Endothelial cell of umbilical vein (primary cell): ENCODE data around the gene TECTA. TPM values are rescaled to one million over a fixed set of nuclear protein-coding genes. Genes with fewer than 3 reads are reported as not detected.

Experiments
- BruUV-seq: library from RNA; stranded (reverse); fragments of 400-500 nt; replicated peaks from 2 replicates; lab custom pipeline; 2021; lab: Mats Ljungman, UMichigan
- CTCF ChIA-PET: fragments of 300-600, 350-600 bp; sonication (Branson Sonifier 250); formaldehyde crosslinking; loops from one replicate; lab custom pipeline; 2021; ENCODE audit warnings: antibody characterized with exemption, inconsistent platforms; lab: Charles Lee
- POLR2A ChIA-PET: fragments of 300-600, 350-600 bp; sonication (Branson Sonifier 250); formaldehyde crosslinking; loops from one replicate; lab custom pipeline; 2021; ENCODE audit warnings: antibody characterized with exemption, inconsistent platforms; lab: Charles Lee
- DNase-seq: peaks from one replicate; pipeline ENCODE4 v3.0.0-alpha.2; 2011; ENCODE audit warnings: low read depth, low spot score
- FAIRE-seq: peaks from 2 replicates; lab custom pipeline; 2011; peaks lifted over from hg19 to GRCh38; lab: Jason Lieb, UNC
- H2AFZ ChIP-seq: 2 replicates; pipeline ENCODE4 v1.6.0; 2012; ENCODE audit warnings: low read depth, low read length, control low read depth, inconsistent platforms
- H3K27ac ChIP-seq: 2 replicates; pipeline ENCODE4 v1.5.1; 2011; ENCODE audit warnings: low read depth, mild to moderate bottlenecking, control low read depth, low read length, moderate library complexity; ENCODE audit not compliant: insufficient read depth
- H3K27me3 ChIP-seq, 2 experiments: 2 replicates each; pipeline versions ENCODE4 v1.6.0 to v1.6.1; 2011; ENCODE audit warnings: low read length in 2 of 2, mixed read lengths in 1 of 2; ENCODE audit not compliant: control insufficient read depth in 2 of 2, insufficient read depth in 2 of 2
- H3K36me3 ChIP-seq, 2 experiments: 2 replicates in 1 of 2; 3 replicates in 1 of 2; pipeline ENCODE4 v1.5.1; 2011; ENCODE audit warnings: low read length in 2 of 2, mild to moderate bottlenecking in 1 of 2, moderate library complexity in 1 of 2; ENCODE audit not compliant: control insufficient read depth in 2 of 2, insufficient read depth in 2 of 2; ENCODE audit errors: extremely low read depth in 1 of 2
- H3K4me1 ChIP-seq: 3 replicates; pipeline ENCODE4 v1.5.1; 2011; ENCODE audit warnings: mild to moderate bottlenecking, low read length; ENCODE audit not compliant: control insufficient read depth, insufficient read depth; ENCODE audit errors: extremely low read depth
- H3K4me2 ChIP-seq: 2 replicates; pipeline ENCODE4 v1.6.1; 2011; ENCODE audit warnings: low read length, control low read depth, mixed read lengths; ENCODE audit not compliant: insufficient read depth
- H3K4me3 ChIP-seq, 3 experiments: fragments of 200-600 bp in 1 of 3; sonication (generic), shearing (Covaris generic) in 1 of 3; replicated peaks in 1 of 3; 2 replicates each; pipeline ENCODE4 v1.5.1; 2011 to 2016; ENCODE audit warnings: control low read depth in 3 of 3, low read length in 3 of 3, mild to moderate bottlenecking in 2 of 3, inconsistent platforms in 1 of 3, low read depth in 1 of 3, moderate library complexity in 1 of 3; ENCODE audit not compliant: insufficient read depth in 1 of 3
- H3K79me2 ChIP-seq: 2 replicates; pipeline ENCODE4 v1.6.0; 2012; ENCODE audit warnings: low read length, inconsistent platforms; ENCODE audit not compliant: control insufficient read depth, insufficient read depth
- H3K9ac ChIP-seq: replicated peaks from 2 replicates; pipeline ENCODE3; 2011; ENCODE audit warnings: low read length, control low read depth; ENCODE audit not compliant: insufficient read depth; ENCODE audit errors: extremely low read depth
- H3K9me1 ChIP-seq: replicated peaks from 3 replicates; pipeline ENCODE4 v1.6.0; 2011; ENCODE audit warnings: mild to moderate bottlenecking, low read length; ENCODE audit not compliant: control insufficient read depth, insufficient read depth; ENCODE audit errors: extremely low read depth
- H3K9me3 ChIP-seq: replicated peaks from 2 replicates; pipeline ENCODE4 v1.5.1; 2012; ENCODE audit warnings: low read length, inconsistent platforms; ENCODE audit not compliant: control insufficient read depth, insufficient read depth
- H4K20me1 ChIP-seq: replicated peaks from 2 replicates; pipeline ENCODE3; 2011; ENCODE audit warnings: mild to moderate bottlenecking, low read length; ENCODE audit not compliant: control insufficient read depth, insufficient read depth; ENCODE audit errors: extremely low read depth
- EZH2 ChIP-seq: IDR thresholded peaks from 2 replicates; pipeline ENCODE4 v1.6.1; 2012; ENCODE audit warnings: borderline replicate concordance, low read depth, mild to moderate bottlenecking, moderate library complexity, low read length, inconsistent platforms; ENCODE audit not compliant: severe bottlenecking
- FOS ChIP-seq: IDR thresholded peaks from 2 replicates; pipeline ENCODE4 v1.6.1; 2011; ENCODE audit warnings: mild to moderate bottlenecking, low read length, moderate library complexity, borderline replicate concordance; ENCODE audit not compliant: insufficient read depth
- GATA2 ChIP-seq: IDR thresholded peaks from 2 replicates; pipeline ENCODE4 v1.7.0; 2011; ENCODE audit warnings: low read depth, mild to moderate bottlenecking, moderate library complexity, mixed read lengths, low read length; ENCODE audit not compliant: insufficient read length, insufficient read depth
- JUN ChIP-seq: IDR thresholded peaks from 2 replicates; pipeline ENCODE4 v1.6.1; 2011; ENCODE audit warnings: borderline replicate concordance, low read depth; ENCODE audit not compliant: insufficient read length, insufficient read depth
- MYC ChIP-seq: IDR thresholded peaks from one replicate; pipeline ENCODE4 v1.6.1; 2011; ENCODE audit warnings: mild to moderate bottlenecking, low read depth, low read length
- POLR2A ChIP-seq: IDR thresholded peaks from 2 replicates; pipeline ENCODE4 v1.6.1; 2012; ENCODE audit warnings: low read depth, mild to moderate bottlenecking, control low read depth, low read length
- POLR2AphosphoS5 ChIP-seq: IDR thresholded peaks from 2 replicates; pipeline ENCODE4 v1.6.1; 2012; ENCODE audit warnings: low read depth, mild to moderate bottlenecking, control low read depth, low read length, moderate library complexity; ENCODE audit not compliant: insufficient read depth
- dilution Hi-C: fragments of 300-500 bp; cut with MboI; formaldehyde crosslinking; loops from one replicate; pipeline ENCODE4 v1.15.0; 2019; ENCODE audit warnings: low sequenced_read_pairs; ENCODE audit not compliant: extremely low pct_ligation_motif_present
- intact Hi-C: fragments of 100-400 bp; cut with micrococcal nuclease; formaldehyde crosslinking; loops from one replicate; pipeline ENCODE4 v1.10.0; 2022
- polyA plus RNA-seq, 4 experiments: library from polyadenylated mRNA; depleted of rRNA in 3 of 4; stranded (reverse) in 3 of 4; unstranded in 1 of 4; fragments of >200 nt; gene quantifications; 2 replicates each; pipeline versions ENCODE4 v1.2.1 to v1.2.3, GENCODE V29; 2011 to 2012; ENCODE audit warnings: missing spikeins in 1 of 4
- total RNA-seq: library from RNA; stranded (reverse); gene quantifications from 2 replicates; pipeline ENCODE4 v1.2.3, GENCODE V29; 2021
- TF ChIP-seq, protein P1 (sequence below): IDR thresholded peaks from 2 replicates; pipeline ENCODE4 v1.6.1; 2011; ENCODE audit not compliant: insufficient read depth, insufficient read length
- TF ChIP-seq, protein P2 (sequence below), 2 donors: IDR thresholded peaks; 1 replicate in 1 of 2; 2 replicates in 1 of 2; pipeline ENCODE4 v1.5.1; 2011; ENCODE audit warnings: low read length in 2 of 2, mild to moderate bottlenecking in 2 of 2, moderate library complexity in 2 of 2, control low read depth in 1 of 2, inconsistent platforms in 1 of 2, low read depth in 1 of 2; ENCODE audit not compliant: insufficient read depth in 1 of 2; ENCODE audit errors: extremely low read depth in 1 of 2

TECTA gene
- total and polyA plus RNA-seq, 2 donors (not counting 3 experiments of a cell fraction or from before 2014, with no cell fraction given): 0.44 to 0.69 TPM

DNA sequence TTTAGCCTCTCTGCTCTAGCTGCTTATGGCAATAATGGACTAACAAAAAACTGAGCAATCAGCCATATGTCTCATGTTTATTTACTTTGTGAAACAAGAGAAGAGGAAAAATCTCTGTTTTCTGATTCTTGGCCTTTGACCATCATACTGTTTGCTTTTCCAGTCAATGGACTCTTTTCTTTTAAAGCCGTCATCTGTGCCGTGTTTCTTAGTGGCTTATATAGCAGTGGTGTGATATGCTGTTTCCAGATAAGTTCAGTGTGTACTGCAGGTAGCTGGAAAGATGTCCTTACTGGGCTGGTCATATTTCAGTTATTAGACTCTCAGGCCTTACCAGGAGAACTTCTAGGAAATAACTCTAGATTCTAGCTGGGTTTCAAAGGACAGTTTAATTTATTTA lies 33.6 kb upstream of the TECTA start:
- no peak for TF ChIP-seq POLR2AphosphoS5
- TF ChIP-seq FOS: no peak
- TF ChIP-seq MYC: no peak
- no peak for TF ChIP-seq GATA2
- TF ChIP-seq JUN: no peak
- TF ChIP-seq, protein P1, sequence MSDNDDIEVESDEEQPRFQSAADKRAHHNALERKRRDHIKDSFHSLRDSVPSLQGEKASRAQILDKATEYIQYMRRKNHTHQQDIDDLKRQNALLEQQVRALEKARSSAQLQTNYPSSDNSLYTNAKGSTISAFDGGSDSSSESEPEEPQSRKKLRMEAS: no peak
- no peak for TF ChIP-seq EZH2
- no peak for TF ChIP-seq POLR2A
- TF ChIP-seq, protein P2, sequence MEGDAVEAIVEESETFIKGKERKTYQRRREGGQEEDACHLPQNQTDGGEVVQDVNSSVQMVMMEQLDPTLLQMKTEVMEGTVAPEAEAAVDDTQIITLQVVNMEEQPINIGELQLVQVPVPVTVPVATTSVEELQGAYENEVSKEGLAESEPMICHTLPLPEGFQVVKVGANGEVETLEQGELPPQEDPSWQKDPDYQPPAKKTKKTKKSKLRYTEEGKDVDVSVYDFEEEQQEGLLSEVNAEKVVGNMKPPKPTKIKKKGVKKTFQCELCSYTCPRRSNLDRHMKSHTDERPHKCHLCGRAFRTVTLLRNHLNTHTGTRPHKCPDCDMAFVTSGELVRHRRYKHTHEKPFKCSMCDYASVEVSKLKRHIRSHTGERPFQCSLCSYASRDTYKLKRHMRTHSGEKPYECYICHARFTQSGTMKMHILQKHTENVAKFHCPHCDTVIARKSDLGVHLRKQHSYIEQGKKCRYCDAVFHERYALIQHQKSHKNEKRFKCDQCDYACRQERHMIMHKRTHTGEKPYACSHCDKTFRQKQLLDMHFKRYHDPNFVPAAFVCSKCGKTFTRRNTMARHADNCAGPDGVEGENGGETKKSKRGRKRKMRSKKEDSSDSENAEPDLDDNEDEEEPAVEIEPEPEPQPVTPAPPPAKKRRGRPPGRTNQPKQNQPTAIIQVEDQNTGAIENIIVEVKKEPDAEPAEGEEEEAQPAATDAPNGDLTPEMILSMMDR (IDR thresholded peaks at IDR 0.05; ENCODE audit: extremely low read depth in 1 of 2, insufficient read depth in 1 of 2, low read depth in 1 of 2, low read length in 2 of 2): no peak
- Histone ChIP-seq H3K4me1 (peaks cover 6% of the 10 kb centered on the region), H3K9ac (no peak overlapping the region), H2AFZ (no peak overlapping the region), H3K27ac (no peak overlapping the region), H3K9me1 (no peaks in the 10 kb centered on the region), H3K79me2 (no peaks in the 10 kb centered on the region), H4K20me1 (no peaks in the 10 kb centered on the region), H3K4me3 (no peak overlapping the region), H3K36me3 (peaks cover 0 to 1% of the 10 kb centered on the region in 2 experiments), H3K4me2 (no peak overlapping the region), H3K9me3 (no peaks in the 10 kb centered on the region), H3K27me3 (no peaks in the 10 kb centered on the region)
- intact Hi-C loops: no loop called here
- CTCF ChIA-PET: interaction anchor here (0.8 to 1.4 kb wide), 2 partner anchors 15 to 128 kb away, joined by 5 to 6 read pairs; no protein-coding TSS in a partner anchor
- BruUV-seq: no TSS peak
- peak; percentile 33 for DNase-seq
- dilution Hi-C loops: no loop called here
- POLR2A ChIA-PET: no interaction called here
- peak; percentile 26 for FAIRE-seq
